Left renal cortex interstitium (tissue), 4 donors: ENCODE data around the gene RASL12. TPM values are rescaled to one million over a fixed set of nuclear protein-coding genes. Genes with fewer than 3 reads are reported as not detected.
A peak's percentile ranks its signal among the peaks of the same experiment; 100 is the strongest.
"Not testable (repeated sequence)": the region's sequence is repeated elsewhere in the genome, so short reads cannot be mapped to it uniquely, and the experiment has no call there.

Source experiments
- DNase-seq, 4 donors: peaks; one replicate each; pipeline ENCODE4 v3.0.0-alpha.2; 2013; ENCODE audit warnings: low read depth in 4 of 4, low spot score in 2 of 4, missing footprints in 1 of 4
- polyA plus RNA-seq, 4 donors: library from polyadenylated mRNA; unstranded; fragments of 120-200 nt; gene quantifications; one replicate each; pipeline ENCODE4 v1.2.1, GENCODE V29; 2013; ENCODE audit not compliant: insufficient read length in 4 of 4

Gene RASL12
- polyA plus RNA-seq, result 1 to 10 TPM; 6.1 to 8.1 (median 7.4) TPM

GRCh38 chr15:65067645-65068402, at the start of gene RASL12:
Gene RASL12, minus strand, starts transcription at chr15:65067991. Its CDS starts 156 bp downstream, at chr15:65067835.
- no peak for DNase-seq

GRCh38 chr15:65115542-65115941, 47.8 kb upstream of the RASL12 start:
- no peak for DNase-seq

DNA sequence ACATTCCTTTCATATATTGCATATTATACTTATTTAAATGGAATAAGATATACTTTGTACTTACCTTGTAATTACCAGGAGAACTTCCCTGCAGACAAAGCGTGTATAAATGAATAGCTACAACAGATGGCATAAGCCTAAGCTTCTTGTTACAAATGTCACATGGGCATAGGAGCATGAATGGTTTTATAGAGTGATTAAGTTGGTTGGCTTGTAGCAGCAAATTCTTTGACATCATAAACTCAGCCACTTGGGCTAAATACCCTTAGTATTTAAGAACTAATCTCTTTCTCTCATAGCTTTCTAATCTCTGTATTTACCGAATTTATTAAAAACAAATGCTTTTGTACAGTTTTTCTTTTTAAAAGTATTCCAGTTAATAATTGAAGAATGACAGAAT, 47.3 kb upstream of the RASL12 start, which contains the start of gene UBAP1L:
UBAP1L (minus strand) TSS at position 115 of the 400 bp plus-strand sequence. CDS start 8,985 bp downstream, outside the sequence.
- no peak for DNase-seq

GRCh38 chr15:65110676-65111292, 43.0 kb upstream of the RASL12 start:
- no peak for DNase-seq

DNA sequence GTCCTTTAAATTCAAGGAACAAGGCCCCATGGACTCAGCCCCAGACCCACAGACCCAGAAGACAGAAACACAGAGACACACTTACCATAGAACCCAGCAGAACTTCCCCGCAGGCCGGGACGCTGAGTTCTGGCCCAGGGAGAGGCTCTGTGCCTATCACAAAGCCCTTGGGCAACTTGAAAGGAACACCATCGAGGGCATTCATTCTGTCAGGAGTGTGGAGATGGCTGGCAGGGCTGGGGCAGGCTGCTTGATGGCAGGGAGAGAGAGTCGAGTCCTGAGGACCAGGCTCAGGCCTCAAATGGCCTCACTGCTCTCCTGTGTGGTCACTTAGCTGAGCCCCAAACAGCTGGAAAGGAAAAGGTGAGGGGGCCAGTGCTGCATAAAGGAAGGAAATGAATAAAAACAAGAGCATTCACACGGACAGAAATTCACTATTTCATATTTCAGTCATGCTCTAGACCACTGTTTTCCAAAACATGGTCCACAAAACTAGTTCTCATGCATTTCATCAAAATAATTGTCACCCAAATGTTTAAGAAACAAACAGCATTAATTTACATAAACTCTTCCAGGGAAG, 38.3 kb upstream of the RASL12 start:
- DNase-seq, result no peak

DNA sequence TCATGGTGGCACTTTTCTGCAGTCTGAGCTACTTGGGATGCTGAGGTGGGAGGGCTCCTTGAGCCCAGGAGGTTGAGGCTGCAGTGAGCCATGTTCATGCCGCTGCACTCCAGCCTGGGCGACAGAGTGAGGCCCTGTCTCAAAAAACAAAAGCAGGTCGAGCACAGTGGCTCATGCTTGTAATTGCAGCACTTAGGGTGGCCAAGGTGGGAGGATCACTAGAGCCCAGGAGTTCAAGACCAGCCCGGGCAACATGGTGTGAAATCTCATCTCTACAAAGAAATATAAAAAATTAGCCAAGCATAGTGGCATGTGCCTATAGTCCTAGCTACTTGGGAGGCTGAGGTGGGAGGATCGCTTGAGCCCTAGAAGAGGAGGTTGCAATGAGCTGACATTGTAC, 37.2 kb upstream of the RASL12 start:
- DNase-seq, result no peak

DNA sequence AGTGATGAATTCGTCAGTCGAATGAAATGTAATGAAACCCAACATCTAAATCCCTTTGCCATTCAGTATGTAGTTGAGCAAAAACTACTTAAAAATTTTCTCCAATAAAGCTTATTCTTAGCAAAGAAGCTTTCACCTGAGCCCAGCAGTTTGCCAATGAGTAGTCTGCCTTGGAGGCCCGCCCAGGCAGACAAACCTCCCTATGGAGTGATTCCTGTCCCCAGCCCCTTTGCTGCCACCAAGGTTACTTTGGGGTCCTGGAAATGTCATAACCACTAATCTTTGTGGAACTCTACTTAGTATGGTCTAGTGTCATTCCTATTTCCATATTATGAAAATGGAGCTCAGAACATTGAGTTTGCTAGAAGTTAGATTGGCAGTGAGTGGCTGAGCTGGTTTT, 35.1 kb upstream of the RASL12 start:
- no peak for DNase-seq

GRCh38 chr15:65101891-65102708, 34.3 kb upstream of the RASL12 start:
- no peak for DNase-seq

DNA sequence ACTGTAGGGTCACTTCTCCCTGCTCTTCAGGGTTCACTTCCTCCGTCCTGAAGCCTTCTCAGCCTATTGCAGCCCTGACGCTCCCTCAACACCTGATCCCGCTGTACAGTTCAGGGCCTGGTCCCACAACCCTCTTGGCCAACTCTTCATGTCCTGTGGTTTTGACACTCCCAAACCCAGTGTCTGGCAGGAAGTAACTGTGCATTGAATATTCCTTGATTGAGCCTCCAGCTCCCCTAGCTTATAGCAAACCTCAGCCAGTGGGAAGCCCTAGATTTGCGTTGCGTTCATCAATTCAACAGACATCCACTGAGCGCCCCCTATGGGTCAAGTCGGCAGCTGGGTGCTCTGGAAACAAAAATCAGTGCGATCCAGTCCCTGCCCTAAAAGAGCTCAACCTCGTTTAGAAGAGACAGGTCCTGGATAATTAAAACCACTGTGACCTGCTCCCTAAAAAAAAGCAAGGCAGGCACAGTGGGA, 33.7 kb upstream of the RASL12 start:
- peak in 3 of 4 donors; percentile 62 to 84 (median 69) for DNase-seq

DNA sequence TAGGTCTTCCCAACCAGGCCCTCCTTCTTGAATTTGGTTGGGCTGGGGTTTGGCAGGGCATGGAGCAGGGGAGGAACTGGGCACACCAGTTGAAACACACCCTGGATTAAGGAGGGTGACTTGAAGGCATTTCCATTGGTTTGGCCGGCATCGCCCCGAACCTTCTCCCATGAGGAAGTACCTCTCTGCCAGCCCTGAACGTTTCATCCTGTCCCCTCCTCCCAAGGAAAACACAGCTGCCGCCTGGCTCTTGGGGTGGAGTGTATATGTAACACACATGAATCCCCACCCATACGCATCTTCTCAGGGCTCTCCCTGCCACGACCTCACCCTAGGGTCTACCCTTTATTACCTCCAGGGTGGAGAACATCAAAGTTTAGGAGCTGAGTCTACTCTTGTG, 32.7 kb upstream of the RASL12 start:
- DNase-seq, result no peak

GRCh38 chr15:65099801-65100200, 32.0 kb upstream of the RASL12 start:
- not testable (repeated sequence) for DNase-seq

- no peak for DNase-seq
These were observed 31.5 kb upstream of the RASL12 start for GRCh38 chr15:65099336-65099735.

DNA sequence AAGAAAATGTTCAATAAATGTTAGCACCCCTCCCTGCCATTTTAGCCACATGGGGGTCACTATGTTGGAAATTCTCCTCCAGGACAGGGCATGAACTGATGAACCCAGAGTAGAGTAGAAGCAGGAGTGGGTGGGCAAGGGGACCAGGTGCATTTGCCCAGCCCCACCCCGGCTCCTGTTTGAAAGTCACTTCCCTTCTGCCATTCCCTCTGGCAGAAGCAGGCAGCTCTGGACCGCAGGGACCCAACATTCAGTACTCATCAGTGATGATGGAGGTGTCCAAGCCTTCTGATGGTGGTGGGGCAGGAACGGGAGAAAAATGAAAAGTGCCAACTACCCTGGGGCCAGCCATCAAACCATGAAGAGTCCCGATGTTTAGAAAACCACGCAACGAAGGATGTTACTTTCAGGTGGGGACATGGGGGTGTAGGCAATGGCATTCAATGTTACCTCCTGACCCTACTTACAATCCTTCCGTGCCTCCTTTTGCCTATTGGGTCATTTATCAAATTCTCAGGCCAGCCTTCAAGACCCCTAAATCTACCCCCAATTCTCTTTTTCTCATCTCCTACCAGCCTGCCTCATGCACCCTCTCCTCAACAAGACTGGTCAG, 30.0 kb upstream of the RASL12 start:
- no peak for DNase-seq

DNA sequence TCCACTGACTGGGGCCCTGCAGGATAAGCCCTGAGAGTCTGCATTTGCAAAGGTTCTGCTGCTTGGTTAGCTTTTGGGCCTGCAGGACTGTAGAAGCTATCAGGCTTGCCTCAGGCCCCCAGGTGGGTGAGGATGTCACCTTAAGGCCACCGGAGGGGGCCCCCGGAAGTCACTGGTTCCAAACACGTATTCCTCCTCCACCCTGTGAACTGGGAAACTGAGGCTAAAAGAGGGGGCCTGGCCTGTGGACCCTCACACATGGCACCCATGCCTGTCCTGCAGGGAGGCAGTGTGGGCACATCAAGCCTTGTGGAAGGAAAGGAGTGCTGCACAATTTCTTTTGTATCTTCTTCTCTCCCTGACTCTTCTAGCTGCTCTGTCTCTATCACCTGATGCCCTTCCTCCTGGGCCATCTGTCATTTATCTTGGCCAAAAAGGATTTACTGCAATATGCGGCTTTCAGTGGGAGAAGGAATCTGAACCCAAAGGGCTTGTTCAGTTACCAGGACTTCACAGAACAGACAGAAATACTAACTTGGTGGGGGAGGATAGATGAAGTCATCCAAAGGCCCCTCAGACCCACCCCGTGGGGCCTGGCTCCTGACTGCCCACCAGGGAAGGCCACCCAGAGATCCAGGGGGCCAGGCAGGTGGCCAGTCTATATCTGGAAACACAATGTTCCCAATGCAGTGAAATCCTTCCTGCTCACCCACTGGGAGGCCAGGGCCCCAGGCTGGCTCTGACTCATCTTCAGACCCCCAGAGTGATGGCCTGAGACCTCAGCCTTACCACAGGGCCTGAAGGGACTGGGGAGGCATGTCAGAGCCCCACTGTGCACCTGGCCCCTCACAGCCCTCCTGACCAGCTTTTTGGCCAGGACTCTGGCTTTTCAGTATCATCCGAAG, 28.9 kb upstream of the RASL12 start:
- DNase-seq, result no peak

- DNase-seq, result no peak
These were observed 27.9 kb upstream of the RASL12 start for GRCh38 chr15:65095747-65096104.

DNA sequence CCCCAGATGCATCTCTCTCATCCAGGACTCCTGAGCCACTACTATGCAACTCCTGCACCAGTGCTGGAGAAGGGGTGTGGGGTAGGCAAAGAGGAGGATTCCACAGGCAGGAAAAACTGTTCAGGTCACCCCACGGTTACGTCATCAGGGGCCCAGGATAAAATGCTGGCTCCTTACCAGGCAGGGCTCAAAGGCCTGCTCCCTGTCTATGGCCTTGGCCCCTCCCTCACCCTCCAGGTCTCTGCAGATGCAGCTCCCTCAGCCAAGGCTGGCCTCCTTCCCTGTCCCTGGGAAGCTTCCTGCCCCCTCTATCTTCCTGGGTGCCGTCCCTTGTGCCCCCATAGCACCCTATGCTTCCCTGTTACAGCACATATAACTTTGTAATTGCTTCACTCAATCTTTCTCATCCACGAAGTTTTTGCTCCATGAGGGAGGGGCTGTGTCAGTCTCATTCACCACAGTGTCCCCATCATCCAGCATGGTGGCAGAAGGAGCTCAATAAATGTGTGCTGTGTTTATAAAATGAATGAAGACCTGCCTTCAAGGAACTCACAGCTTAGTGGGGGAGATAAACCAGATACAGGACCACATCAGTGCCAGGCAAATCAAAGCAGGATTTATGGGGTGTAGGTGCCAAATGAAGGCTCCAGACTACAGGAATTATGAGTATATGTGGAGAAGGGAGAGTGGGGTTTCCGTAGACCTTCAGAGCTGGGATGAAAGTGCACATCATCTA, 27.4 kb upstream of the RASL12 start:
- no peak for DNase-seq

DNA sequence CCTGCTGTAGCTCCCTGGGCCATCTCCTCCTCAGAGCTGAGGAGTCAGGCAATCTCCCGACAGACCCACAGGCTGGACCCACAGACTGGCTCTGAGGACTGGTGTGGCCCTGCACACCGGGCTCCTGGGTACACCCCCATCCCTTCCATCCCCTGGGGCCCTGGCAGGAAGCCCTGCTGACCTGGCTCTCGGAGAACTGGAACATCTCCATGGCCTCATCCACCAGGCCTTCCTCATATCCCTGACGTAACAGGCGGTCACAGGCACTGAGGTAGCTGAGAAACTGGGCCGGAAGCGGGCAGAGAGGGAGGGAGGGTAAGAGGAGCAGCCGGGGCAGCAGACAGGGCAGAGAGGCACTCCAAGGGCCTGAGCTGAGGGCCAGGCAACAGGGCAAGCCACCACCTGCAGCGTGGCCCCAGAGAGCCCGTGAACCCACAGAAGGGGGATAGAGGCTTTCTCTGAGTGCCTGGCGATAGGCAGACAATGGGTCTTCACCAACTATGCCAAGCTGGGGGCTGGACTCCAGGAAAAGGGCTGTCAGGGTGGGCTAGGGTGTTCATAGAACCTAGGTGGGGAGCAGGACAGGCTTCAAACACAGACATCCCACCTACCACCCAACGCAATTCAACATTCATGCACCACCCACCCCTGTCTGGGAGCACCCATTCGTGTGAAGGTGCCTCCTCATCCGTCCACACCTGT, 26.7 kb upstream of the RASL12 start:
- DNase-seq, result no peak

DNA sequence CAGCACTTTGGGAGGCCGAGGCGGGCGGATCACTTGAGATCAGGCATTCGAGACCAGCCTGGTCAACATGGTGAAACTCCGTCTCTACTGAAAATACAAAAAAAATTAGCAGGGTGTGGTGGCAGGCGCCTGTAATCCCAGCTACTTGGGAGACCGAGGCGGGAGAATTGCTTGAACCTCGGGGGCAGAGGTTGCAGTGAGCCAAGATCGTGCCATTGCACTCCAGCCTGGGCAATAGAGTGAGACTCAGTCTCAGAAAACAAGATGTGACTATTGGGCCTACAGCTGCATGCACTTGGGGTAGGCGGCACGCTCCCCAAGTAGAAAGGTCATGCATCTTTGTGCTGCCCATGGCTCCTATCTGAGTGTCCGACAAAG, 26.0 kb upstream of the RASL12 start:
- not testable (repeated sequence) for DNase-seq
